SK-N-SH (cell line): ENCODE data around the gene TXNDC16. TPM values are rescaled to one million over a fixed set of nuclear protein-coding genes. Genes with fewer than 3 reads are reported as not detected.

Source experiments
- CTCF ChIA-PET: fragments of 300-600, 350-600 bp; formaldehyde crosslinking; extraction: SDS; loops from one replicate; lab custom pipeline; 2021; lab: Yijun Ruan, JAX
- POLR2A ChIA-PET: fragments of 350-600 bp; sonication (Branson Sonifier 250); formaldehyde crosslinking; extraction: SDS; loops from one replicate; lab custom pipeline; 2020; ENCODE audit warnings: antibody characterized with exemption, inconsistent platforms; lab: Yijun Ruan, JAX
- DNase-seq: peaks from one replicate; pipeline ENCODE4 v3.0.0; 2012
- H2AFZ ChIP-seq: fragments of 200-600 bp; sonication (generic); 2 replicates; pipeline ENCODE4 v1.8.1; 2016; ENCODE audit warnings: antibody characterized with exemption, mild to moderate bottlenecking, low read depth
- H3F3A ChIP-seq: fragments of 200-600 bp; sonication (generic); replicated peaks from 2 replicates; pipeline ENCODE3; 2016; ENCODE audit warnings: antibody characterized with exemption, mild to moderate bottlenecking; ENCODE audit not compliant: insufficient read depth
- H3K27ac ChIP-seq, 2 experiments: fragments of 200-500 bp in 1 of 2; fragments of 200-600 bp in 1 of 2; sonication (Bioruptor generic) in 1 of 2; sonication (generic), shearing (Covaris generic) in 1 of 2; 2 replicates each; pipeline versions ENCODE4 v1.5.1 to v1.6.1; 2014 to 2016; ENCODE audit warnings: low read depth in 2 of 2, inconsistent platforms in 1 of 2, low read length in 1 of 2, mild to moderate bottlenecking in 1 of 2, mixed read lengths in 1 of 2
- H3K27me3 ChIP-seq: fragments of 200-600 bp; sonication (generic), shearing (Covaris generic); 2 replicates; pipeline ENCODE4 v1.6.1; 2016; ENCODE audit warnings: mixed run types; ENCODE audit not compliant: insufficient read depth
- H3K36me3 ChIP-seq, 2 experiments: fragments of 200-500 bp in 1 of 2; fragments of 200-600 bp in 1 of 2; sonication (Bioruptor generic) in 1 of 2; sonication (generic) in 1 of 2; replicated peaks in 1 of 2; 2 replicates each; pipeline versions ENCODE3 to v1.5.1; 2014 to 2016; ENCODE audit warnings: low read length in 1 of 2, mild to moderate bottlenecking in 1 of 2; ENCODE audit not compliant: insufficient read depth in 2 of 2, control insufficient read depth in 1 of 2
- H3K4me1 ChIP-seq, 2 experiments: fragments of 200-500 bp in 1 of 2; fragments of 200-600 bp in 1 of 2; sonication (Bioruptor generic) in 1 of 2; sonication (generic), shearing (Covaris generic) in 1 of 2; 2 replicates each; pipeline versions ENCODE4 v1.5.1 to v1.6.1; 2014 to 2016; ENCODE audit warnings: low read depth in 1 of 2, low read length in 1 of 2, mixed run types in 1 of 2; ENCODE audit not compliant: insufficient read depth in 2 of 2, control insufficient read depth in 1 of 2
- H3K4me2 ChIP-seq: fragments of 200-600 bp; sonication (generic), shearing (Covaris generic); 2 replicates; pipeline ENCODE4 v1.6.1; 2017; ENCODE audit warnings: mixed run types
- H3K4me3 ChIP-seq, 2 experiments: fragments of 200-500 bp in 1 of 2; fragments of 200-600 bp in 1 of 2; sonication (Bioruptor generic) in 1 of 2; sonication (generic), shearing (Covaris generic) in 1 of 2; 2 replicates each; pipeline versions ENCODE4 v1.5.1 to v1.8.1; 2014 to 2016; ENCODE audit warnings: low read depth in 2 of 2, inconsistent platforms in 1 of 2, low read length in 1 of 2, mild to moderate bottlenecking in 1 of 2, mixed read lengths in 1 of 2, moderate library complexity in 1 of 2
- H3K79me2 ChIP-seq: fragments of 200-600 bp; sonication (generic); 2 replicates; pipeline ENCODE4 v1.8.1; 2017; ENCODE audit warnings: mild to moderate bottlenecking; ENCODE audit not compliant: insufficient read depth
- H3K9ac ChIP-seq: fragments of 200-600 bp; sonication (generic); 2 replicates; pipeline ENCODE4 v1.6.1; 2017; ENCODE audit warnings: mixed run types
- H3K9me2 ChIP-seq: fragments of 200-600 bp; sonication (generic); 2 replicates; pipeline ENCODE4 v1.6.1; 2017; ENCODE audit warnings: mixed run types
- H3K9me3 ChIP-seq: fragments of 200-600 bp; sonication (generic); 2 replicates; pipeline ENCODE4 v1.6.1; 2017; ENCODE audit warnings: mixed run types, mild to moderate bottlenecking, moderate library complexity
- H4K20me1 ChIP-seq: fragments of 200-600 bp; sonication (generic); 2 replicates; pipeline ENCODE4 v1.6.1; 2017; ENCODE audit warnings: mild to moderate bottlenecking, mixed run types; ENCODE audit not compliant: insufficient read depth
- ELF1 ChIP-seq: IDR thresholded peaks from 2 replicates; pipeline ENCODE4 v1.4.0; 2012
- FOSL2 ChIP-seq: IDR thresholded peaks from 2 replicates; pipeline ENCODE4 v1.4.0; 2012; ENCODE audit warnings: low read depth, mild to moderate bottlenecking, moderate library complexity, borderline replicate concordance
- IRF3 ChIP-seq: fragments of 150-350 bp; IDR thresholded peaks from 2 replicates; pipeline ENCODE4 v1.6.1; 2016; ENCODE audit warnings: mild to moderate bottlenecking, low read depth, low read length
- JUND ChIP-seq: IDR thresholded peaks from 2 replicates; pipeline ENCODE4 v1.4.0; 2012
- MXI1 ChIP-seq: IDR thresholded peaks from 2 replicates; pipeline ENCODE4 v1.6.1; 2012; ENCODE audit warnings: mild to moderate bottlenecking, low read depth, low read length, improper control_type of control experiment
- NFIC ChIP-seq: IDR thresholded peaks from 2 replicates; pipeline ENCODE4 v1.4.0; 2012; ENCODE audit warnings: borderline replicate concordance
- NRF1 ChIP-seq: IDR thresholded peaks from 2 replicates; pipeline ENCODE4 v1.6.1; 2012; ENCODE audit warnings: low read depth, mild to moderate bottlenecking, low read length
- PBX3 ChIP-seq: IDR thresholded peaks from 2 replicates; pipeline ENCODE4; 2012
- RCOR1 ChIP-seq: fragments of 150-350 bp; IDR thresholded peaks from 2 replicates; pipeline ENCODE4 v1.6.1; 2017; ENCODE audit warnings: antibody characterized with exemption, low read length
- REST ChIP-seq: IDR thresholded peaks from 2 replicates; pipeline ENCODE4 v1.6.1; 2012; ENCODE audit warnings: mild to moderate bottlenecking, low read depth, low read length, moderate library complexity
- SIN3A ChIP-seq: IDR thresholded peaks from 2 replicates; pipeline ENCODE4 v1.6.1; 2012; ENCODE audit warnings: low read depth, mild to moderate bottlenecking, low read length, moderate library complexity, borderline replicate concordance
- SMC3 ChIP-seq: IDR thresholded peaks from 2 replicates; pipeline ENCODE4 v1.6.1; 2012; ENCODE audit warnings: low read depth, low read length, improper control_type of control experiment
- TCF12 ChIP-seq: IDR thresholded peaks from 2 replicates; pipeline ENCODE4 v1.4.0; 2012
- TEAD4 ChIP-seq: IDR thresholded peaks from 2 replicates; pipeline ENCODE4 v1.4.0; 2012; ENCODE audit warnings: mild to moderate bottlenecking, borderline replicate concordance; ENCODE audit not compliant: insufficient read depth
- USF1 ChIP-seq: IDR thresholded peaks from 2 replicates; pipeline ENCODE4 v1.4.0; 2012; ENCODE audit warnings: low read depth, borderline replicate concordance
- YY1 ChIP-seq: IDR thresholded peaks from 2 replicates; pipeline ENCODE4 v1.4.0; 2012; ENCODE audit warnings: low read depth, mild to moderate bottlenecking
- ZBTB33 ChIP-seq: IDR thresholded peaks from 2 replicates; pipeline ENCODE4 v1.4.0; 2012; ENCODE audit warnings: low read depth, borderline replicate concordance
- WGBS: methylation state at CpG from one replicate; pipeline ENCODE4 v1.1.6; 2017; ENCODE audit warnings: low lambda C conversion rate; 5-methylcytosine and 5-hydroxymethylcytosine counted together
- polyA plus RNA-seq, 3 experiments: library from polyadenylated mRNA; depleted of rRNA; stranded (reverse); fragments of >200 nt; gene quantifications; 2 replicates each; pipeline ENCODE4 v1.2.3, GENCODE V29; 2012

TXNDC16 gene
- polyA plus RNA-seq, 1 of the 3 experiments (the other 2 are of a cell fraction), result 0.95 TPM

GRCh38 chr14:52563120-52563519 is 10.8 kb upstream of the TXNDC16 start:
- Histone ChIP-seq H3K27me3 (no peaks in the 10 kb centered on the region), H3K9me2 (no peaks in the 10 kb centered on the region), H4K20me1 (no peaks in the 10 kb centered on the region), H3K9ac (no peak overlapping the region), H3K79me2 (no peaks in the 10 kb centered on the region), H3K4me1 (no peaks in the 10 kb centered on the region), H3K4me3 (no peak overlapping the region), H3K27ac (no peak overlapping the region), H3K36me3 (no peaks in the 10 kb centered on the region), H2AFZ (no peak overlapping the region), H3K4me2 (no peak overlapping the region), H3F3A (no peaks in the 10 kb centered on the region), H3K9me3 (no peaks in the 10 kb centered on the region)
- TF ChIP-seq TEAD4 (no peak), FOSL2 (peak; percentile 53; the same call in 1 of the 2 replicates), JUND (peak; percentile 47; the same call in 1 of the 2 replicates), SMC3 (no peak), REST (no peak)
- CTCF ChIA-PET, result interaction anchor here (1.0 to 1.5 kb wide), 2 partner anchors 9 to 11 kb away, joined by 3 to 4 read pairs; partner anchors contain the start of gene TXNDC16
- POLR2A ChIA-PET, result no interaction called here
- WGBS, result 4% methylated on average over 2 of the region's 2 CpGs
- DNase-seq, result peak; percentile 7

GRCh38 chr14:52558688-52559087 is 6.4 kb upstream of the TXNDC16 start:
- no peak for DNase-seq
- H2AFZ ChIP-seq, result no peak overlapping the region
- H3K27me3 ChIP-seq, result no peaks in the 10 kb centered on the region
- H3K4me3 ChIP-seq, result no peak overlapping the region
- H3F3A ChIP-seq, result peaks cover 3% of the 10 kb centered on the region
- H4K20me1 ChIP-seq, result no peaks in the 10 kb centered on the region
- H3K9ac ChIP-seq, result no peak overlapping the region
- H3K9me3 ChIP-seq, result no peaks in the 10 kb centered on the region
- ChIA-PET POLR2A (no interaction called here), CTCF (no interaction called here)
- H3K4me2 ChIP-seq, result no peak overlapping the region
- no peak overlapping the region for H3K27ac ChIP-seq
- H3K79me2 ChIP-seq, result no peaks in the 10 kb centered on the region
- H3K4me1 ChIP-seq, result peaks cover 0 to 7% of the 10 kb centered on the region in 2 experiments; a peak in 2 of 4 replicates
- no peaks in the 10 kb centered on the region for H3K36me3 ChIP-seq
- H3K9me2 ChIP-seq, result no peaks in the 10 kb centered on the region
- 81% methylated on average over 2 of the region's 2 CpGs for WGBS
- no peak for TF ChIP-seq NFIC
- TF ChIP-seq YY1, result no peak
- no peak for TF ChIP-seq PBX3
- no peak for TF ChIP-seq RCOR1
- no peak for TF ChIP-seq ZBTB33
- TF ChIP-seq MXI1, result no peak
- no peak for TF ChIP-seq NRF1
- no peak for TF ChIP-seq USF1
- no peak for TF ChIP-seq TCF12
- no peak for TF ChIP-seq IRF3
- no peak for TF ChIP-seq ELF1
- no peak for TF ChIP-seq SIN3A
